Measurements from ENCODE around the gene CCDC171. TPM values are rescaled to one million over a fixed set of nuclear protein-coding genes. Genes with fewer than 3 reads are reported as not detected.

The CCDC171 gene
- total RNA-seq, 1 donor: 5.8 TPM

DNA sequence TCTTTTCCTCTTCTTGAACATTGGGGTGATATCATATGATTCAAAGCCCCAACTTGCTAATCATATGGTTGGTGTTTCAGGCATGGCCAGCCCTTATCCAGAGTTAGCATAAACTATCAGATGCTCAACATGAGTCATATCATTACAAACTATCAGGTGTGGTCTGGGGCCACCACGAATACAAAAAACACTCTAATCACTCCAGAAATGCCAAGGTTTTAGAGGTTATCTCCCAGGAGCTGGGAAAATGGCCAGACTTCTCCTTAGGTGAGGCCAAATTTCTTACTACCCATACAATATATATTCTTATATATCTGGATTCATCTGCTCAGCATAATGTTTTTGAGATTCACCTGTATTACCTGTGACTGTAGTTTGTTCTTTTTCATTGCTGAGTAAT is 210.5 kb downstream of the CCDC171 start:
- DNase-seq (ENCODE audit: insufficient read length, low spot score, missing footprints): no peak
- H3K27me3 ChIP-seq (ENCODE audit: insufficient read depth, low read length): no peaks in the 10 kb centered on the region

DNA sequence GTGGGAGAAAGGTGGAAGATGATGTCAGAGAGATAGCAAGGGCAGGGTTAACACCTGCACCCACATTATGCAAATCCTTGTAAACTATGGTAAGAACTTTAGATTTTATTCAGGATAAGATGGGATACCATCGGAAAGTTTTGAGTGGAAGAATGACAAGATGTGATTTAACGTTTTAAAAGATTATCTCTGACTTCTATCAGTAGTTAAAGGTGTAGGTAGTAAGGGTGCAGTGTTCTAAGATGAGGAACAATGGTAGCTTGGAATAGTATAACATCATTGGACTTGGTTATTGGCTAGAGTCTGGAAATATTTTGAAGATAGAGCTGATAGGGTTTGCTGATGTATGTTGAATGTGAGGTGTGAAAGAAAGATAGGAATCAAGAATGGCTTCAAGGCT is 211.3 kb downstream of the CCDC171 start:
- no peak overlapping the region for H3K4me3 ChIP-seq (ENCODE audit: insufficient read depth, low read length)
- TF ChIP-seq, protein P1, sequence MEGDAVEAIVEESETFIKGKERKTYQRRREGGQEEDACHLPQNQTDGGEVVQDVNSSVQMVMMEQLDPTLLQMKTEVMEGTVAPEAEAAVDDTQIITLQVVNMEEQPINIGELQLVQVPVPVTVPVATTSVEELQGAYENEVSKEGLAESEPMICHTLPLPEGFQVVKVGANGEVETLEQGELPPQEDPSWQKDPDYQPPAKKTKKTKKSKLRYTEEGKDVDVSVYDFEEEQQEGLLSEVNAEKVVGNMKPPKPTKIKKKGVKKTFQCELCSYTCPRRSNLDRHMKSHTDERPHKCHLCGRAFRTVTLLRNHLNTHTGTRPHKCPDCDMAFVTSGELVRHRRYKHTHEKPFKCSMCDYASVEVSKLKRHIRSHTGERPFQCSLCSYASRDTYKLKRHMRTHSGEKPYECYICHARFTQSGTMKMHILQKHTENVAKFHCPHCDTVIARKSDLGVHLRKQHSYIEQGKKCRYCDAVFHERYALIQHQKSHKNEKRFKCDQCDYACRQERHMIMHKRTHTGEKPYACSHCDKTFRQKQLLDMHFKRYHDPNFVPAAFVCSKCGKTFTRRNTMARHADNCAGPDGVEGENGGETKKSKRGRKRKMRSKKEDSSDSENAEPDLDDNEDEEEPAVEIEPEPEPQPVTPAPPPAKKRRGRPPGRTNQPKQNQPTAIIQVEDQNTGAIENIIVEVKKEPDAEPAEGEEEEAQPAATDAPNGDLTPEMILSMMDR (IDR thresholded peaks at IDR 0.05; ENCODE audit: extremely low read depth, low read depth, low read length): no peak
- H3K27ac ChIP-seq (ENCODE audit: low read depth, low read length): no peak overlapping the region
- H4K20me1 ChIP-seq (ENCODE audit: insufficient read depth, low read length): no peaks in the 10 kb centered on the region
- H3K9me3 ChIP-seq (ENCODE audit: low read depth, low read length): no peaks in the 10 kb centered on the region
- no peaks in the 10 kb centered on the region for H3K27me3 ChIP-seq (ENCODE audit: insufficient read depth, low read length)
- no peak for DNase-seq (ENCODE audit: insufficient read length, low spot score, missing footprints)
- no peaks in the 10 kb centered on the region for H3K4me1 ChIP-seq (ENCODE audit: insufficient read depth, low read length)
- no peaks in the 10 kb centered on the region for H3K36me3 ChIP-seq (ENCODE audit: insufficient read depth, low read length)
- H2AFZ ChIP-seq (ENCODE audit: low read length): no peak overlapping the region
- no peaks in the 10 kb centered on the region for H3K79me2 ChIP-seq (ENCODE audit: insufficient read depth, low read length)
- no peak overlapping the region for H3K4me2 ChIP-seq (ENCODE audit: insufficient read depth, low read length)

More for the DNA sequence above, 210.5 kb downstream of the CCDC171 start:
- Histone ChIP-seq H3K4me3 (ENCODE audit: insufficient read depth, low read length) (no peak overlapping the region), H4K20me1 (ENCODE audit: insufficient read depth, low read length) (no peaks in the 10 kb centered on the region), H3K4me2 (ENCODE audit: insufficient read depth, low read length) (no peak overlapping the region), H3K36me3 (ENCODE audit: insufficient read depth, low read length) (no peaks in the 10 kb centered on the region), H3K4me1 (ENCODE audit: insufficient read depth, low read length) (no peaks in the 10 kb centered on the region), H3K27ac (ENCODE audit: low read depth, low read length) (no peak overlapping the region), H3K79me2 (ENCODE audit: insufficient read depth, low read length) (no peaks in the 10 kb centered on the region), H3K9me3 (ENCODE audit: low read depth, low read length) (no peaks in the 10 kb centered on the region), H2AFZ (ENCODE audit: low read length) (no peak overlapping the region)
- TF ChIP-seq, protein P1 (IDR thresholded peaks at IDR 0.05; ENCODE audit: extremely low read depth, low read depth, low read length): no peak

DNA sequence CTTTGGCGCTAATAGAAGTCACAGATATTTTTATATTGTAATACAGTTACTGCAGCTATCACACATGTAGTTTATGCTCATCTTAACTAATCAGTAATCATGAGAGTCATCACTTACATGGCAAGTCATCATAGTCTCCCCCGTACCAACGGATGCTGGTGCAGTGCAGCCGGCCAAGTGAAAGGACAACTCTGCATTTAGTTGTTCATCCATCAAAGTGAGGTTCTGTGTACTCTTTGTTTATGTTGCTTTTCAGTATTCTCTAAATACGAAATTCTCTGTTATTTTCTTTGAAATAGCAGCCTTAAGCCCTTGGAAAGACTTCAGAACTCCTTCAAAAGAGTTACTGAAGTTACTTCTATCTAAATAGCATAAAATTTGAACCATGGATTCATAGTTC is 216.7 kb downstream of the CCDC171 start:
- TF ChIP-seq, protein P1 (IDR thresholded peaks at IDR 0.05; ENCODE audit: extremely low read depth, low read depth, low read length): no peak
- Histone ChIP-seq H3K27ac (ENCODE audit: low read depth, low read length) (no peak overlapping the region), H3K36me3 (ENCODE audit: insufficient read depth, low read length) (no peaks in the 10 kb centered on the region)

GRCh38 chr9:15778861-15779260 is 226.0 kb downstream of the CCDC171 start:
- H2AFZ ChIP-seq (ENCODE audit: low read length): no peak overlapping the region
- H3K4me2 ChIP-seq (ENCODE audit: insufficient read depth, low read length): no peak overlapping the region
- no peaks in the 10 kb centered on the region for H3K79me2 ChIP-seq (ENCODE audit: insufficient read depth, low read length)
- H3K4me1 ChIP-seq (ENCODE audit: insufficient read depth, low read length): no peaks in the 10 kb centered on the region
- H3K9me3 ChIP-seq (ENCODE audit: low read depth, low read length): no peaks in the 10 kb centered on the region
- no peaks in the 10 kb centered on the region for H3K36me3 ChIP-seq (ENCODE audit: insufficient read depth, low read length)
- TF ChIP-seq, protein P1 (IDR thresholded peaks at IDR 0.05; ENCODE audit: extremely low read depth, low read depth, low read length): no peak
- H3K27ac ChIP-seq (ENCODE audit: low read depth, low read length): no peak overlapping the region
- H3K4me3 ChIP-seq (ENCODE audit: insufficient read depth, low read length): no peak overlapping the region
- DNase-seq (ENCODE audit: insufficient read length, low spot score, missing footprints): no peak
- H4K20me1 ChIP-seq (ENCODE audit: insufficient read depth, low read length): no peaks in the 10 kb centered on the region
- no peaks in the 10 kb centered on the region for H3K27me3 ChIP-seq (ENCODE audit: insufficient read depth, low read length)

More for the DNA sequence above, 216.7 kb downstream of the CCDC171 start:
- Histone ChIP-seq H3K4me3 (ENCODE audit: insufficient read depth, low read length) (no peak overlapping the region), H3K27me3 (ENCODE audit: insufficient read depth, low read length) (no peaks in the 10 kb centered on the region), H4K20me1 (ENCODE audit: insufficient read depth, low read length) (no peaks in the 10 kb centered on the region), H3K9me3 (ENCODE audit: low read depth, low read length) (no peaks in the 10 kb centered on the region), H3K4me2 (ENCODE audit: insufficient read depth, low read length) (no peak overlapping the region), H3K4me1 (ENCODE audit: insufficient read depth, low read length) (no peaks in the 10 kb centered on the region), H3K79me2 (ENCODE audit: insufficient read depth, low read length) (no peaks in the 10 kb centered on the region), H2AFZ (ENCODE audit: low read length) (no peak overlapping the region)
- DNase-seq (ENCODE audit: insufficient read length, low spot score, missing footprints): no peak

Measured in osteoblast (primary cell).